Astrocyte of the spinal cord (primary cell): ENCODE data around the gene SMYD3.
"Not testable (repeated sequence)": the region's sequence is repeated elsewhere in the genome, so short reads cannot be mapped to it uniquely, and the experiment has no call there.

ENCODE experiments used
- DNase-seq: peaks from one replicate; pipeline ENCODE4 v3.0.0; 2011; ENCODE audit warnings: low read depth, low spot score
- H3K4me3 ChIP-seq: 2 replicates; pipeline ENCODE4 v1.5.1; 2011; ENCODE audit warnings: low read depth, mild to moderate bottlenecking, low read length, moderate library complexity
- CTCF ChIP-seq: IDR thresholded peaks from 2 replicates; pipeline ENCODE4 v1.5.1; 2012; ENCODE audit warnings: low read depth, mild to moderate bottlenecking, low read length, inconsistent platforms
- in situ Hi-C: cut with HindIII; loops from 2 replicates; pipeline ENCODE4 v1.10.0; 2017; ENCODE audit warnings: low sequenced_read_pairs

The SMYD3 gene

GRCh38 chr1:245716561-245716960 is 790.5 kb downstream of the SMYD3 start:
- no peak for TF ChIP-seq CTCF
- in situ Hi-C loops: no loop called here
- DNase-seq: no peak
- no peak overlapping the region for H3K4me3 ChIP-seq

- in situ Hi-C loops: no loop called here
- DNase-seq: peak; percentile 88
- no peak overlapping the region for H3K4me3 ChIP-seq
- no peak for TF ChIP-seq CTCF
Measured at GRCh38 chr1:245715970-245716369, 791.1 kb downstream of the SMYD3 start.

GRCh38 chr1:245715291-245715701 is 791.8 kb downstream of the SMYD3 start:
- in situ Hi-C loops: no loop called here
- no peak for TF ChIP-seq CTCF
- no peak overlapping the region for H3K4me3 ChIP-seq
- DNase-seq: peak; percentile 18

- H3K4me3 ChIP-seq, in situ Hi-C loops: not testable (repeated sequence)
Measured at GRCh38 chr1:245714027-245714426, 793.1 kb downstream of the SMYD3 start.

GRCh38 chr1:245710961-245711903 is 795.8 kb downstream of the SMYD3 start:
- no peak for TF ChIP-seq CTCF
- in situ Hi-C loops: no loop called here
- no peak overlapping the region for H3K4me3 ChIP-seq
- DNase-seq: no peak

More at GRCh38 chr1:245714027-245714426, 793.1 kb downstream of the SMYD3 start:
- not testable (repeated sequence) for DNase-seq

GRCh38 chr1:245707941-245708340 is 799.1 kb downstream of the SMYD3 start:
- no peak overlapping the region for H3K4me3 ChIP-seq
- in situ Hi-C loops: no loop called here
- TF ChIP-seq CTCF: no peak
- DNase-seq: no peak

- in situ Hi-C loops: no loop called here
- TF ChIP-seq CTCF: no peak
- H3K4me3 ChIP-seq: no peak overlapping the region
- DNase-seq: peak; percentile 75
Measured at GRCh38 chr1:245704765-245705164, 802.3 kb downstream of the SMYD3 start.
